ENCODE results near the gene TECR.

GRCh38 chr19:14505488-14506239, 23.7 kb upstream of the TECR start:
- TF ChIP-seq POLR2A (IDR thresholded peaks at IDR 0.05; ENCODE audit: low read depth, low read length) (no peak), POLR2AphosphoS5 (IDR thresholded peaks at IDR 0.05; ENCODE audit: low read depth, low read length) (no peak)
